ENCODE results near the gene NKTR.
"Not testable (repeated sequence)": the region's sequence is repeated elsewhere in the genome, so short reads cannot be mapped to it uniquely, and the experiment has no call there.

The NKTR gene

DNA sequence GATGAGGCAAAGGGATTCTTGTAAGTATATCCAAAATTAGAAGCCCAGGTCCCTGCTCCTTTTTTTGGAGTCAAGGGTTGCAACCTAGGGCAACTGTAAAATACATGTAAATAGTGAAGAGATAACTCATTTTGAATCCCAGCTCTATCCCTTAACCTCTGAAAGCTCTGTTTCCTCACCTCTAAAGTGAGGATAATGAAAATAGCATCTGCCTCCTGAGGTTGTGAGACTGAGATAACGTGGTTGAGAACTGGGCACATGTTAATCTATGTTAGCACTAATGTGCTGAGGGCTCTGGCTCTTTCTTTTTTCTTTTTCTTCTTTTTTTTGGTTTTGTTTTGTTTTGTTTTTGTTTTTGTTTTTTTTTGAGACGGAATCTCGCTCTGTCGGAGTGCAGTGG is 4.8 kb upstream of the NKTR start:
- DNase-seq (ENCODE audit: low read depth), result no peak

DNA sequence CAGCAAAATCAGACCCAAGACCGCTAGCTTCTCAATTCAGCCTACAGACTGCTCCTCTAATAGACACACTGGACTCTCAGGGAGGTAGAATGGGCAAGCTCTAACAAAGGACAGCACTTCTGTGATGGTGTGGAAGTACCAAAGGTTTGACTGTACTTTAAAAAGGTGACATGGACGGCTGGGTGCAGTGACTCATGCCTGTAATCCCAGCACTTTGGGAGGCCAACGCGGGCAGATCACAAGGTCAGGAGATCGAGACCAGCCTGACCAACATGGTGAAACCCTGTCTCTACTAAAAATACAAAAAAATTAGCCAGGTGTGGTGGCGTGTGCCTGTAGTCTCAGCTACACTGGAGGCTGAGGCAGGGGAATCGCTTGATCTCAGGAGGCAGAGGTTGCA is 3.4 kb upstream of the NKTR start:
- DNase-seq (ENCODE audit: low read depth), result not testable (repeated sequence)

DNA sequence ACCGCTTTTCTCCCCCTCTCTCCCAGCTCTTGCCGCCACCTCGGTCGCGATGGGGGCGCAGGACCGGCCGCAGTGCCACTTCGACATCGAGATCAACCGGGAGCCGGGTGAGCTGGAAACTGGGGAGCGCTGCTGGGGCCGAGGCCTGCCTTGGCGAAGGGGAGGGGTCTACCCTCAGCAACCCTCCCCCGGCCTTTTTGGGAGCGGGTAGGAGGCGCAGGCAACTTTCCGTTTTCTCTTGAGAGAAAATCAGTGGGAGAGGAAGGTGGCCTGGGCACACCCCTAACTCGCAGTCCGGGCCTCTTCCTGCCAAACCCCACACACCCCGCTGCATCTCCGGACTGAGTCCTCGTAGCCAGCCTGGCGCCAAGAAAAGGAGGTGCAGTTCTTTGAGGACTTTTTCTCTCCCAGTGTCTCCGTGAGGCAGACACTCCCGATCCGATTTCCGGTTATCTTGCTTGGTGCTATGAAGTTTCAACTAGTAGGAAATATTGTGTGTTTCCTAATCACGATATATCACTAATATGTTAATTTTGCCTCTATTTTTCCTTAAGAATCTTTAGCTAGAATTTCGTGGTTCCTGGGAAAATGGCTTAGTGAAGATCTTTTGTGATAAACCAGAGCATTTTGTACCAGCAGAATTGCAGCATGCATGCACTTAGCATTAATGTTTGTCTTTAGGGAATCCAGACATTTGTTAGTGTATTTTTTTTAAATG is 631 bp downstream of the NKTR start:
- DNase-seq (ENCODE audit: low read depth), result peak; percentile 29

DNA sequence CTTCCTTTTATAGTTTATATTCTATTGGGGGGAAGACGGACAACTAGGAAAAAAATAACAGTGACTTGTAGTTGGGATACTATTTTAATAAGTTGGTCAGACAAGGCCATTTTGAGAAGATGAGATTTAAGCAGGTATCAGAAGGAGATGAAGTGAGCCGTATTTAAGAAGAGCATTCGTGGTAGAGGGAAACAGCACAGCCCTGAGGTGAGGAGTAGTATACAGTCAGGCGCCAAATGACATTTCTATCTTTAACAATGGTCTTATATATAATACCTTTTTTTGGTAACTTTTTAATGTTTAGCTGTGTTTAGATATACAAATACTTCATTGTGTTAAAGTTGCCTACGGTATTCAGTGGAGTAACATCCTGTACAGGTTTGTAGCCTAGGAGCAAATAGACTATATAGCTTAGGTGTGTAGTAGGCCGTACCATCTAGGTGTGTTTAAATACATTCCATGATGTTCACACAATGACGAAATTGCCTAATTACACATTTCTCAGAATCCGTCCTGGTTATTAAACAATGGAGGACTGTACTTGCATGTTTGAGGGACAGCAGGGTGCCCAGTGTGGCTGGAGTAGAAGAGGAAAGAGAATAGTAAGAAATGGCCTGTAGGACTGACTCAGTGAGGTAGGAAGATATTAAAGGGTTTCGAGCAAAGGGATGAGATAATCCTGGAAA is 1.6 kb downstream of the NKTR start:
- DNase-seq (ENCODE audit: low read depth), result no peak

DNA sequence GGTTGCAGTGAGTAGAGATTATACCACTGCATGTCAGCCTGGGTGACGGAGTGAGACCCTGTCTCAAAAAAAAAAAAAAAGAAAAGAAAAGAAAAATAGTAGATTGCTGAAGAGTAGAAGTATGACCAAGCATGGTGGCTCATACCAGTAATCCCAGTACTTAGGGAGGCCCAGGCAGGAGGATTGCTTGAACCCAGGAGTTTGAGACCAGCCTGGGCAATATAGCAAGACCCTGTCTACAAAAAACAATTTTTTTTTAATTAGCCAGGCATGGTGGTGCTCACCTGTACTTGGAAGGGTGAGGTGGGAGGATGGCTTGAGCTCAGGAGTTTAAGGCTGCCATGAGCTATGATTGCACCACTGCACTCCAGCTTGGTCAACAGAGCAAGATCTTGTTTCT is 2.5 kb downstream of the NKTR start:
- DNase-seq (ENCODE audit: low read depth), result no peak

DNA sequence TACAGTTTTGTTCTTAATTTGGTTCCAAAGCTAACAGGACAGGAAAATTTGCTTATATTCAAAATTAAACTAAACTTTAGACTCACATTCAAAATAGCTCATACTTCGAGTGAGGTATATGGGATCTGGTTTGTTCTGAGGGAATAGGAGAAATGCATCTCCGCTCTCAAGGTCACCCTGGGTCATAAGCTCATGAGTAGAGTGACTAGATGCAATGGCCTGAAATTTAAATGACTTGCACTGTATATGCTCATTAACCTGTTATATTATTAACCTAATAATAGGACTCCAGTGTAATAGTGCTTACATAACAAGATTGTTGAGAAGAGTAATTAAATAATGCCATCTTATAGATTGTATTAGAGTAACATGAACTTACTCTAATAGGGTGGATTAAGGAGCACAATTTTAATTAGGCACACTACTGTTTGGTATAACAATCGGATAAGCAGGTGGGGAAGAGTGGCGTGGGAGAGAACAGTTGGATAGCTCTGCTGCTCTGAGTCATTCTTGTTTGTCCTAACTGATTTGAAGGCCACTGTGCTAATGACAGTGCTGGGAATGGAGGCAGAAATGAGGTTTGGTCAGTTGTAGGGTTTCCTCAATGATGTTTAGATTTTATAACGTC is 5.2 kb downstream of the NKTR start:
- DNase-seq (ENCODE audit: low read depth), result no peak

DNA sequence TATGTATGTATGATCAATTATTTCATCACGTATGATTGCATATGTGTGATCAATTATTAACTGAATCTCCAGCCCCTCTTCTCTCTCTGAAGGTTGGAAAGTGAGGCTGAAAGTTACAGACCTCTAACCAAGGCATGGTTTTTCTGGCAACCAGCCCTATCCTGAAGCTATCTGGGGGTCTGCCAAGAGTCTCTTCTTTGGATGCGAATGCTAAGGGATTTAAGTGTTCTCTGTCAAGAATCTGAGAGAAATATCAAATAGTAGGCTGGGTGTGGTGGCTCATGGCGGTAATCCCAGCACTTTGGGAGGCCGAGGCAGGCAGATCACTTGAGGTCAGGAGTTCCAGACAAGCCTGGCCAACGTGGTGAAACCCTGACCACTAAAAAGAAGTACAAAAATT is 8.1 kb downstream of the NKTR start:
- DNase-seq (ENCODE audit: low read depth), result peak; percentile 71

DNA sequence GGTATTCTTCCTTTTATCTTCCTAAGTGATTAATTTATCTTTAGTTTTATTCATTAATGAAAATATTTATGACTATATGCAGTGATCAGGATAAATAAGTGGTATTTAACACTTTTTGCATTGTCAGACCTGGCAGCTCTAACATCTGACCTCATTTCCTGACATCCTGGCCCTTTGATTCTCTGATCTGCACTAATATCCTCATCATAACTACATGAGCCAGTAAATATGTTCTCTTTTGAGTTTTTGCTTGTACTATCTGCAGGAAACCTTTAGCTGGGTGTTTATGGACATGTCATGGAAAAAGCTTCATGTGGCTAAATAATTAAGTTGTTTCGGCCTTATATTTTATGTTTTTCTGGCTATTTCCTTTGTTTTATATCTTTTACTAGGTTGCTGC is 10.5 kb downstream of the NKTR start:
- DNase-seq (ENCODE audit: low read depth), result no peak

DNA sequence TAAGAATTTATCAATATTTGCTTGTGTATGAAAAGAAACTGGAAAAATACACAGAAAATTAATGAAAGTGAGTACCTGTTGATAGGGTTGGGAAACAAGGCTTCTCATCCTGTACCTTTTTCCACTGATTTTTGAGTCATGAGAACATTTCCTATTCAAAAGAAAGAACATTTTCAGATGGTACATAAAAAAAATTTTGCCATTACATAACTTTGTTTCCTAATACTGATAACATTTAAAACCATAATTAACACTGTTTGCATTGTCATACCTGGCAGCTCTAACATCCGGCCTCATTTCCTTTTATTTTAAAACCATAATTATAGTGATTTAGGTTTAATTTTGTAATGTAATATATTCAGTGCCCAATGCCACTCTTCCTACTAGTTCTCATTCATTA is 11.7 kb downstream of the NKTR start:
- no peak for DNase-seq (ENCODE audit: low read depth)

DNA sequence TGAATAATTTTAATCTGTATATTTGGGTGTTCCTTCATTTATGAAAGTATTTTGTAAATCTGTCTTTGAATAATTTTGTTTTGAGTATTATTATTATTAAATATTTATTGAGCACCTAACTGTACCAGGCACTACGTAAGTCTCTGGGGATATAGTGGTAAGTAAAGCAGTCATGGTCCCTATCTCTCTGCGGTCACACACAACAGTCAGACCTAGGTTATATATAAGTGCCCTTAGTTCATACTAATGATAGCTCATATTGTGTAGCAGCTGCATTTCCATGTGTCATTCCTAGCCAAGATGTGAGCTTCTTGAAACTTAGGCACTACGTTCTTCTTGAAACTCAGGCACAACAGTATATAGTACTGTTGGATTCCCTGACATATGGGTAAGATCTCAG is 12.4 kb downstream of the NKTR start:
- DNase-seq (ENCODE audit: low read depth), result no peak

DNA sequence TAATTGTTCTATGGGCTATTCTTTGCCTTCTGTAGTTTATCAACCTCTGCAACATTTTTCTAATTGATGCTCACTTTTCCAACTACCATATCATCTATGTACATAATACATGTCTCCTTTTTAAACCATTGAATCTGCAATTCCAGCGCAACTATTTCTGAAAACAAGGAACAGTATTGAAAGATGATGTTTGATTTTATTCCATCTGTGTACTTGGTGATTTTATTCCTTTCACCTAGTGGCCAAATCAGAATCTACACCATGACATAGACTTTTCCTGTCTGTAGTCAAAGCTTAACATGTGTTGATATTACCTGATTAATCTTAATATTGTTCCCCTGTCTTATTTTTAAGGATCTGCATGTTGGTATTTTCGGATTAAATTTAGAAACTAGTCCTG is 13.0 kb downstream of the NKTR start:
- no peak for DNase-seq (ENCODE audit: low read depth)

DNA sequence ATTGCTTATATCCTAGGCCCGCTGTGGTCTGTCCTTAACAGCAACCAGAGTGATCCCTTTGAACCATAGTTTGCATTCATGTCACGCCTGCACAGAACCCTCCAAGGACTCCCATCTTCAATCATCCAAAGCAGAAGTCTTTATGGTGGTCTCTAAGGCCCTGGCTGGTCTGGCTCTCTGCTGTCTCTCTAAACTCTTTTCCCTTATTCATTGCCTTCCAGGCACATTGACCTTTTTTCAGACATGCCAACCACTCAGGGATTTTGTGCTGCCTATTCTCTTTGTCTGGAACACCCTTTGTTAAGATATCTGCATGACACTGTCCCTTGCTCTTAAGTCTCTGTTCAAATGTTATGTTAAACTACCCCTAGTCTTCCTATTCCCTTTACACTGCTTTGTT is 31.1 kb downstream of the NKTR start:
- no peak for DNase-seq (ENCODE audit: low read depth)

DNA sequence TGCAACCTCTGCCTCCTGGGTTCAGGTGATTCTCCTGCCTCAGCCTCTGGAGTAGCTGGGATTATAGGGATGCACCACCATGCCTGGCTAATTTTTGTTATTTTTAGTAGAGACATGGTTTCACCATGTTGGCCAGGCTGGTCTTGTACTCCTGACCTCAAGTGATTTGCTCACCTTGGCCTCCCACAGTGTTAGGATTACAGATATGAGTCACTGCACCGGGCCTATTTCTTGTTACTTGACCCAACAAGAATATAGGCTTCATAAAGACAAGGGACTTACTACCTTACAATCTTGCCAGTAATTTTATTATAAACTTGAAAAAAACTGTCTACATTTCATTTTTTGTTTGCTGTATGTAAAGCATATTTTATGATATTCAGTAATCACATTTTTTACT is 31.7 kb downstream of the NKTR start:
- DNase-seq (ENCODE audit: low read depth), result no peak

DNA sequence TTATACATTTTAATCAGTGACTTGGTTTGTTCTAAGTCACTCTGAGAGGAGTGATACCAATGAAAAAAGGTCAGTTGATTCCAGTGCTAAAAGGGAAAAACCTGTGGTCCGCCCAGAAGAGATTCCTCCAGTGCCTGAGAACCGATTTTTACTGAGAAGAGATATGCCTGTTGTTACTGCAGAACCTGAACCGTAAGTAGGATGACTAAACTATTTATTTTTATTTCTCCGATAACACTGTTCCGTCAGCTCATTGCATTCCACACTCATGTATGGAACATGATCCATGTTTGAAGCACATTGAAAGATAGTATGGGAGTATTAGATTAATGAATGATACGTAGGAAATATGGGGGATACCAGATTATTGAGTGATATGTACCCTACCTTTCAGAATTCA is 33.1 kb downstream of the NKTR start:
- DNase-seq (ENCODE audit: low read depth), result no peak

DNA sequence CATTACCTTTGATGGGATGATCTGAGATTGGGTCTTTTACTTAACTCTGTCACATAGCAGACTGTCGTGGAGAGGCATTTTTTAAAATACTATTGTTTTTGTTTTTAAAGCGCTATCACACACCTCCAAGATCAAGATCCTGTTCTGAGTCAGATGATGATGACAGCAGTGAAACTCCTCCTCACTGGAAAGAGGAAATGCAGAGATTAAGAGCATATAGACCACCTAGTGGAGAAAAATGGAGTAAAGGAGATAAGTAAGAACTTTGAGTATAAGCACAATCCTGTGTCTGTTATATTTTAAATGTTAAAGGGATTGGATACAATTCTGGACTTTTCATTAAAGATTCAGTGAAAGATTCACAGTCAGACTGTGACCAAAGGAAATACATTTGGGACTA is 34.6 kb downstream of the NKTR start:
- no peak for DNase-seq (ENCODE audit: low read depth)

DNA sequence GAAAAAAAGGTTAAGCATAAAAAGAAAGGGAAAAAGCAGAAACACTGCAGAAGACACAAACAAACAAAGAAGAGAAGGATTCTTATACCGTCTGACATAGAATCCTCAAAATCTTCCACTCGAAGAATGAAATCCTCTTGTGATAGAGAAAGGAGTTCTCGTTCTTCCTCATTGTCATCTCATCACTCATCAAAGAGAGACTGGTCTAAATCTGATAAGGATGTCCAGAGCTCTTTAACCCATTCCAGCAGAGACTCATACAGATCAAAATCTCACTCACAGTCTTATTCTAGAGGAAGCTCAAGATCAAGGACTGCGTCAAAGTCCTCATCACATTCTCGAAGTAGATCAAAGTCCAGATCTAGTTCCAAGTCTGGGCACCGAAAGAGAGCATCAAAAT is 36.5 kb downstream of the NKTR start:
- no peak for DNase-seq (ENCODE audit: low read depth)

DNA sequence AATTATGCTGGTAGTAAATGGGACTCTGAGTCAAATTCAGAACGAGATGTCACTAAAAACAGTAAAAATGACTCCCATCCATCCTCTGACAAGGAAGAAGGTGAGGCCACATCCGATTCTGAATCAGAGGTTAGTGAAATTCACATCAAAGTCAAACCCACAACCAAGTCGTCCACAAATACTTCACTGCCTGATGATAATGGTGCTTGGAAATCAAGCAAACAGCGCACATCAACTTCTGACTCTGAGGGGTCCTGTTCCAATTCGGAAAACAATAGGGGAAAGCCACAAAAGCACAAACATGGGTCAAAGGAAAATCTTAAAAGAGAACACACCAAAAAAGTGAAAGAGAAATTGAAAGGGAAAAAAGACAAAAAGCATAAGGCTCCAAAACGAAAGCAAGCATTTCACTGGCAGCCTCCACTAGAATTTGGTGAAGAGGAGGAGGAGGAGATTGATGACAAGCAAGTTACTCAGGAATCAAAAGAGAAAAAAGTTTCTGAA is 37.9 kb downstream of the NKTR start:
- DNase-seq (ENCODE audit: low read depth), result no peak

DNA sequence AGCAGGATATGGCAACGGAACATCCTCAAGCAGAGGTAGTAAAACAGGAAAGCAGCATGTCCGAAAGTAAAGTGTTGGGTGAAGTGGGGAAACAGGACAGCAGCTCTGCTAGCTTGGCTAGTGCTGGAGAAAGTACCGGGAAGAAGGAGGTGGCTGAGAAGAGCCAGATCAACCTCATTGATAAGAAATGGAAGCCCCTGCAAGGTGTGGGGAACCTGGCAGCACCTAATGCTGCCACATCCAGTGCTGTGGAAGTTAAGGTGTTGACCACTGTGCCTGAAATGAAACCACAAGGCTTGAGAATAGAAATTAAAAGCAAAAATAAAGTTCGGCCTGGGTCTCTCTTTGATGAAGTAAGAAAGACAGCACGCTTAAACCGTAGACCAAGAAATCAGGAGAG is 38.7 kb downstream of the NKTR start:
- DNase-seq (ENCODE audit: low read depth), result no peak

DNA sequence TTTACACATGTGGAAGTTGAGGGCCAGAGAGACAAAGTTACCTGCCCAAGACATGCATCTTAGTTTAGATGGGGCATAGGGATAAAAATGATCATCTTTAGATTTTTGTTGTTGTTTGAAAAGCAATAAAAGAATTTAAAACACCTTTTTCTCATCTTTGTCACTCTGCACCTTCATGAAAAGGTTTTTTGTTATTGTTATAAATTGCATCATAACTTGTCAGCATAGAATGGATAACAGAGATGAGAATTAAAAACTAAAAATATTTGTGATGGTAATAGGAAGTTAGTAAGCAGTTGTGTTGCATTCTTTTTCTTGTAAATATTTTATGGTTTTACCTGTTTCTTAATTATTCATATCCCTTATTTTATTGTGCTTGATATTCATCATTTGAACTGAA is 39.6 kb downstream of the NKTR start:
- no peak for DNase-seq (ENCODE audit: low read depth)

DNA sequence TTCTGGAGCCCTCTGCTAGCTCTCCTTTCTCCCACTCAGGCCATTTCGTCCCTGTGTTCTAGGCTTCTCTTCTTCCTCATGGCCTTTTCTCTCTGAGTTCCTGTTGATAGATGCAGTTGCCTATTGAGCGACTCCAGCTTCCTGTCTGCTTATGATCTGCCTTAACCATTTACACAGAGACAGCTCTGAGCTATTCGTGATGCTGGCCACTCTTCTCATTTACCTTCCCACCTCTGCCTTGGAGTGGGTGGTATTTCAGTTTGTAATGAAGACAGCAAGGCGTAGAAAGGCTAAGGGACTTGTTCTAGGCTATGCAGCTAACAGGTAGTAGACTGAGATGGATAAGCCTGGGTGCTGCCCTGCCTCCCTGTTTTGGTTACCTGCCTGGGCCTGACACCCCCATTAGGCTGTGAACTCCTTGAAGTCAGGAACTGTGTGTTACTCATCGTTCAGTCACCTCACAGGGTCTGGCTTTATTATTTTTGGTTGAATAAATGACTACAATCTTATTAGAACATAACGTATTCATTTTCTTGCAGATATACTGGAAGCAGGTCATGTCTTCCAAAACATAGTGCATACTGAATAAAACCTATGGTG is 40.4 kb downstream of the NKTR start:
- DNase-seq (ENCODE audit: low read depth), result no peak

DNA sequence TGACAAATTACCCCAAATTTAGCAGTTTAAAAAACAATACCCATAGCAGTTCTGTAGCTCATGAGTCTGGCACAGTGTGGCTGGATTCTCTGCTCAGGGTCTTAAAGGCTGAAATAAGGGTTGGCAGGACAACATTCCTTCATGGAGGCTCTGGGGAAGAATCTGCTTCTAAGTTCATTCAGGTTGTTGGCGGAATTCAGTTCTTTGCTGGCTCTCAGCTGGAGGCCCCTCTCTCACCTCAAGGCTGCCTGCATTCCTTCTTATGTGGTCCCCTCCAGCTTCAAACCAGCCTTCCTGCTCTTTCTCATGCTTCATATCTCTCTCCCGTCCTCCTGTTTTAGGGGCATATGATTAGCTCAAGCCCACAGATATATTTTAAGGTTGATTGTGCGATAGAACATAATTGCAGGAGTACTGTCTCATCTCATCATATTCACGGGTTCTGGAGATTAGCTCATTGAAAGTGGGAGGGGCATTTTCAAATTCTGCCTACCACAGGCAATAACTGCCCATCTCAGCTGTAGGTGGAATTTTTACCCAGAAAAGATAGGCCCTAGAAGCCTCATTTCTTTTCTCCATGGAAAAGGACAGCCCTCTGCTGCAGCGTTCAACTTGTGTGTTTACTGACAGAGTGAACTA is 47.5 kb downstream of the NKTR start:
- no peak for DNase-seq (ENCODE audit: low read depth)

DNA sequence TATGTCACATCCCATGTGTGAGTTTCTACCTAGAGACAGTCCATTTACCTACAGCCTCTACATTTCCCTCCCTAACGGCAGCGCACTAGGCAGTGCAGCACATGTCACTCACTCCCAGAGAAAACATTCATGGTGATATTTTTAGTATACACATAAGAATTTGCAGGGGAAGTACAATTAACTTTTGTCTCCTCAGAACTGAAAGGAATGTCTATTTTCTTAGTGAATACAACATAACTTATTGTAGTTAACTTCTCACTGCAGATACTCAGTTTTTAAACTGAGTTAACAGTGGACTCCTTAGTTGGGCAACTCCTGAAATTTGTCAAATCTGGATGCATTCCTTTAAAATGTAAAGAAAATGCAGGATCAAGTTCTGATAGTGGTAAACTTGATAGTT is 48.5 kb downstream of the NKTR start:
- DNase-seq (ENCODE audit: low read depth), result no peak

DNA sequence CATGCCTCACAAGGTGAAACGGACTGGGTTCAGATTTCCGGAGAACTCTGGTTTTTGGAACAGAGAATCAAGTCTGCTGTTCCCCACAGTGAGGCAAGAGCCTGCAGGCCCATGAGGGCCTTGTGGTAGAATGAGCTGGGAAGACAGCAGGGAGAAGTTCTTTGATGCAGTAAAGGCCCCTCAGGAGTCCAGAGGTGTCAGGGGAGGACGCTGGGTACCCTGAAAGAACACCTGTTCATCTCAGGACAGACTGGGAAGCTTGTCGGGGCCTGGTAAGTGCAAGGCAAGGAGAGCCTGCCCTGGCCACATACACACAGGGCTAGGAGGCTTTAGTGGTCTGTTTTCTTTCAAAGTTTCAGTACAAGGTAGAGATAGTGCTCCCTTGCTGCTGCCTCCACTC is 49.3 kb downstream of the NKTR start:
- DNase-seq (ENCODE audit: low read depth), result no peak
